Type B pancreatic cell (in vitro differentiated cells): ENCODE data around the gene RFXANK. TPM values are rescaled to one million over a fixed set of nuclear protein-coding genes. Genes with fewer than 3 reads are reported as not detected.
"Not testable (repeated sequence)": the region's sequence is repeated elsewhere in the genome, so short reads cannot be mapped to it uniquely, and the experiment has no call there.

ENCODE experiments used
- DNase-seq: peaks from one replicate; pipeline ENCODE4 v3.0.0; 2021; ENCODE audit warnings: mixed read lengths; ENCODE audit not compliant: unreplicated experiment; ENCODE audit errors: extremely low spot score
- H3K27ac Mint-ChIP-seq: 2 replicates; pipeline ENCODE4 v1.8.0; 2021; ENCODE audit warnings: mild to moderate bottlenecking, mixed read lengths
- H3K27me3 Mint-ChIP-seq: 2 replicates; pipeline ENCODE4 v1.8.0; 2021; ENCODE audit warnings: mixed read lengths
- H3K36me3 Mint-ChIP-seq: 2 replicates; pipeline ENCODE4 v1.8.0; 2021; ENCODE audit warnings: mixed read lengths
- H3K4me1 Mint-ChIP-seq: one replicate; pipeline ENCODE4 v1.8.0; 2021; ENCODE audit warnings: mixed read lengths; ENCODE audit not compliant: unreplicated experiment
- H3K4me3 Mint-ChIP-seq: 2 replicates; pipeline ENCODE4 v1.8.0; 2021; ENCODE audit warnings: mild to moderate bottlenecking, mixed read lengths
- H3K9me3 Mint-ChIP-seq: 2 replicates; pipeline ENCODE4 v1.8.0; 2021; ENCODE audit warnings: mixed read lengths
- total RNA-seq: library from RNA; stranded (reverse); gene quantifications from 2 replicates; pipeline ENCODE4 v1.2.1, GENCODE V29; 2021; ENCODE audit warnings: low replicate concordance
- TF ChIP-seq, protein P1 (sequence below): fragments of 200-600 bp; sonication (generic); conservative IDR thresholded peaks from 2 replicates; pipeline ENCODE4 v1.5.0; 2021; ENCODE audit warnings: antibody characterized with exemption, mild to moderate bottlenecking

RFXANK gene
- total RNA-seq, 1 donor from 2014 or later: 103 TPM

- no peaks in the 10 kb centered on the region for H3K36me3 Mint-ChIP-seq
- no peak for DNase-seq
- H3K27me3 Mint-ChIP-seq: peaks cover 19% of the 10 kb centered on the region
- H3K9me3 Mint-ChIP-seq: no peaks in the 10 kb centered on the region
- no peak overlapping the region for H3K4me3 Mint-ChIP-seq
- H3K27ac Mint-ChIP-seq: no peak overlapping the region
- TF ChIP-seq, protein P1, sequence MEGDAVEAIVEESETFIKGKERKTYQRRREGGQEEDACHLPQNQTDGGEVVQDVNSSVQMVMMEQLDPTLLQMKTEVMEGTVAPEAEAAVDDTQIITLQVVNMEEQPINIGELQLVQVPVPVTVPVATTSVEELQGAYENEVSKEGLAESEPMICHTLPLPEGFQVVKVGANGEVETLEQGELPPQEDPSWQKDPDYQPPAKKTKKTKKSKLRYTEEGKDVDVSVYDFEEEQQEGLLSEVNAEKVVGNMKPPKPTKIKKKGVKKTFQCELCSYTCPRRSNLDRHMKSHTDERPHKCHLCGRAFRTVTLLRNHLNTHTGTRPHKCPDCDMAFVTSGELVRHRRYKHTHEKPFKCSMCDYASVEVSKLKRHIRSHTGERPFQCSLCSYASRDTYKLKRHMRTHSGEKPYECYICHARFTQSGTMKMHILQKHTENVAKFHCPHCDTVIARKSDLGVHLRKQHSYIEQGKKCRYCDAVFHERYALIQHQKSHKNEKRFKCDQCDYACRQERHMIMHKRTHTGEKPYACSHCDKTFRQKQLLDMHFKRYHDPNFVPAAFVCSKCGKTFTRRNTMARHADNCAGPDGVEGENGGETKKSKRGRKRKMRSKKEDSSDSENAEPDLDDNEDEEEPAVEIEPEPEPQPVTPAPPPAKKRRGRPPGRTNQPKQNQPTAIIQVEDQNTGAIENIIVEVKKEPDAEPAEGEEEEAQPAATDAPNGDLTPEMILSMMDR: no peak
- H3K4me1 Mint-ChIP-seq: peaks cover 9% of the 10 kb centered on the region
Measured at GRCh38 chr19:19171821-19172532, 20.1 kb upstream of the RFXANK start.

DNA sequence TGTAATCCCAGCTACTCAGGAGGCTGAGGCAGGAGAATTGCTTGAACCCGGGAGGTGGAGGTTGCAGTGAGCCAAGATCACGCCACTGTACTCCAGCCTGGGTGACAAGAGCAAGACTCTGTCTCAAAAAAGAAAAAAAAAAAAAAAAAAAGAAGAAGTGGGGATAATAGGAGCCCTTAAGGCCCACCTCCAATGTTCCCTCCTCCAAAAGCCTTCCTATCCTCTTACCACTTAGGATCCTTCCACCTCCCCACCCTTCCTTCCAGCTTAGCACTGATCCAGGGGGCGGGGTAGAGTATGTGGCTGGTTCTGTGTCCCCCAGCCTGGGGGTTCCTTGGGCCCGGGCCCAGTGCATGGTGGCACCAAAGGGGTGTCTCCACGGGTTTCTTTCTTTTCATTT lies 18.8 kb upstream of the RFXANK start:
- peaks cover 19% of the 10 kb centered on the region for H3K27me3 Mint-ChIP-seq
- not testable (repeated sequence) for H3K27ac Mint-ChIP-seq, H3K36me3 Mint-ChIP-seq, H3K4me3 Mint-ChIP-seq, H3K9me3 Mint-ChIP-seq, DNase-seq, H3K4me1 Mint-ChIP-seq

GRCh38 chr19:19176950-19177349 lies 15.1 kb upstream of the RFXANK start:
- Mint-ChIP-seq H3K9me3 (no peaks in the 10 kb centered on the region), H3K4me1 (no peaks in the 10 kb centered on the region), H3K4me3 (no peak overlapping the region), H3K36me3 (peaks cover 6% of the 10 kb centered on the region), H3K27me3 (no peaks in the 10 kb centered on the region), H3K27ac (no peak overlapping the region)
- DNase-seq: no peak
- TF ChIP-seq, protein P1: no peak

- H3K9me3 Mint-ChIP-seq: no peaks in the 10 kb centered on the region
- TF ChIP-seq, protein P1: no peak
- H3K27ac Mint-ChIP-seq: no peak overlapping the region
- no peaks in the 10 kb centered on the region for H3K27me3 Mint-ChIP-seq
- H3K36me3 Mint-ChIP-seq: peaks cover 9% of the 10 kb centered on the region
- no peak overlapping the region for H3K4me3 Mint-ChIP-seq
- no peak for DNase-seq
- H3K4me1 Mint-ChIP-seq: no peaks in the 10 kb centered on the region
Measured at GRCh38 chr19:19179548-19180441, 12.3 kb upstream of the RFXANK start.

DNA sequence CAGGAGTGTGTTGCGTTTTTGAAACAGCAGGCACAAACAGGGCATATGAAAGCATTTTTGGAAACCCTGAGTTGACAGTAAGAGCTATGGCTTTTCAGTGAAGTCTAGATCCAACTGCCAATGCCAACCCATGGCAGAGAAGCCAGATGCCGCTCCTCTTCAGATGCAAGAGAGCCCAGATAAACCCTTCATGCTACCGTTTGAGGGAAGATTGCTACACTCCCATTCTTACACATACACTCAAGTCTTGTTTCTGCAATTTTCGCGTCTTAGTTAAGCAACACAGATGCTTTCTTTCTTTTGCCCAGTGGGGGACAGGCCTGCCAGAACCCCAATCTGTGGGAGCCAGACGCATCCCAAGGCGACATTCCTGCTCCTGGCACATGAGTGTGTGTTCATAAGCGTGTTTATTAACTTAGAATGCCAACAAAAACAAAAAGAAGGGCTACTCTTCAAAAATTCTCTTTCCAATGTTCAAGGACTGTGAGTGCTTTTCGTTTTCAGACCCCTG lies 10.5 kb upstream of the RFXANK start:
- no peak for DNase-seq
- H3K27me3 Mint-ChIP-seq: no peaks in the 10 kb centered on the region
- no peaks in the 10 kb centered on the region for H3K4me1 Mint-ChIP-seq
- peaks cover 15% of the 10 kb centered on the region for H3K36me3 Mint-ChIP-seq
- TF ChIP-seq, protein P1: no peak
- H3K4me3 Mint-ChIP-seq: no peak overlapping the region
- H3K27ac Mint-ChIP-seq: no peak overlapping the region
- no peaks in the 10 kb centered on the region for H3K9me3 Mint-ChIP-seq
